HG02870 (cell line): Measurements from ENCODE around the gene BMP8B.

Experiments used
- ATAC-seq: cut with Tn5 transposase; IDR thresholded peaks from one replicate; pipeline ENCODE4 v1.9.1; 2021; ENCODE audit warnings: mild to moderate bottlenecking, moderate library complexity; ENCODE audit not compliant: unreplicated experiment

Gene BMP8B

GRCh38 chr1:39760074-39761008, 28.3 kb downstream of the BMP8B start:
- ATAC-seq: no peak

- ATAC-seq: no peak
These were observed 29.3 kb downstream of the BMP8B start for GRCh38 chr1:39759436-39759726.

- no peak for ATAC-seq
These were observed 29.9 kb downstream of the BMP8B start for GRCh38 chr1:39758556-39759435.

- ATAC-seq: no peak
These were observed 31.2 kb downstream of the BMP8B start for GRCh38 chr1:39757501-39757900.

GRCh38 chr1:39755965-39756659, 32.6 kb downstream of the BMP8B start:
- no peak for ATAC-seq

- no peak for ATAC-seq
These were observed 33.7 kb downstream of the BMP8B start for GRCh38 chr1:39754906-39755504.

- ATAC-seq: no peak
These were observed 34.6 kb downstream of the BMP8B start for GRCh38 chr1:39754026-39754570.

GRCh38 chr1:39753132-39754025, 35.3 kb downstream of the BMP8B start:
- ATAC-seq: no peak

- no peak for ATAC-seq
These were observed 36.0 kb downstream of the BMP8B start for GRCh38 chr1:39752703-39753102.

GRCh38 chr1:39751595-39751994, 37.1 kb downstream of the BMP8B start:
- ATAC-seq: no peak

- no peak for ATAC-seq
These were observed 43.5 kb downstream of the BMP8B start for GRCh38 chr1:39745016-39745670.

- peak; percentile 81 for ATAC-seq
These were observed 49.9 kb downstream of the BMP8B start, which contains the start of gene PPIE for GRCh38 chr1:39738622-39739366. TSS of gene PPIE (plus strand) at chr1:39738882. CDS start at chr1:39738901, 19 bp downstream.

- no peak for ATAC-seq
These were observed 51.0 kb downstream of the BMP8B start for GRCh38 chr1:39737546-39738169.

- no peak for ATAC-seq
These were observed 52.9 kb downstream of the BMP8B start for GRCh38 chr1:39735731-39736130.

- no peak for ATAC-seq
These were observed 55.5 kb downstream of the BMP8B start for GRCh38 chr1:39733161-39733560.

GRCh38 chr1:39732730-39733129, 55.9 kb downstream of the BMP8B start:
- ATAC-seq: no peak

GRCh38 chr1:39729842-39730241, 58.8 kb downstream of the BMP8B start:
- ATAC-seq: no peak

- no peak for ATAC-seq
These were observed 59.6 kb downstream of the BMP8B start for GRCh38 chr1:39729030-39729429.
